ENCODE measurements around the gene GTF2IRD2.
"Not testable (repeated sequence)": the region's sequence is repeated elsewhere in the genome, so short reads cannot be mapped to it uniquely, and the experiment has no call there.

Gene GTF2IRD2

GRCh38 chr7:74850833-74851721 is at the start of gene GTF2IRD2:
GTF2IRD2 (minus strand) TSS chr7:74851605; CDS start chr7:74836378, 15,227 bp downstream.
- not testable (repeated sequence) for DNase-seq

GRCh38 chr7:74890158-74891123 is 39.0 kb upstream of the GTF2IRD2 start:
- DNase-seq, result not testable (repeated sequence)

GRCh38 chr7:74889518-74890129 is 38.2 kb upstream of the GTF2IRD2 start:
- DNase-seq, result not testable (repeated sequence)

GRCh38 chr7:74885295-74885694 is 33.9 kb upstream of the GTF2IRD2 start:
- DNase-seq, result not testable (repeated sequence)

- not testable (repeated sequence) for DNase-seq
These were observed 30.7 kb upstream of the GTF2IRD2 start for GRCh38 chr7:74882110-74882509.

GRCh38 chr7:74874748-74875512 is 23.5 kb upstream of the GTF2IRD2 start:
- not testable (repeated sequence) for DNase-seq

- DNase-seq, result not testable (repeated sequence)
These were observed 22.8 kb upstream of the GTF2IRD2 start for GRCh38 chr7:74874104-74874747.

GRCh38 chr7:74872542-74872941 is 21.1 kb upstream of the GTF2IRD2 start:
- DNase-seq, result not testable (repeated sequence)

- not testable (repeated sequence) for DNase-seq
These were observed 14.4 kb upstream of the GTF2IRD2 start for GRCh38 chr7:74865777-74866176.

- not testable (repeated sequence) for DNase-seq
These were observed 1.6 kb downstream of the GTF2IRD2 start for GRCh38 chr7:74849853-74850252.

- DNase-seq, result not testable (repeated sequence)
These were observed 21.0 kb downstream of the GTF2IRD2 start for GRCh38 chr7:74830411-74830810.

GRCh38 chr7:74829959-74830358 is 21.4 kb downstream of the GTF2IRD2 start:
- not testable (repeated sequence) for DNase-seq

- DNase-seq, result not testable (repeated sequence)
These were observed 30.1 kb downstream of the GTF2IRD2 start for GRCh38 chr7:74821259-74821658.

GRCh38 chr7:74820146-74820805 is 31.1 kb downstream of the GTF2IRD2 start:
- not testable (repeated sequence) for DNase-seq

- DNase-seq, result not testable (repeated sequence)
These were observed 35.5 kb downstream of the GTF2IRD2 start for GRCh38 chr7:74815882-74816281.

- not testable (repeated sequence) for DNase-seq
These were observed 52.8 kb downstream of the GTF2IRD2 start for GRCh38 chr7:74798644-74799043.

- DNase-seq, result not testable (repeated sequence)
These were observed 53.4 kb downstream of the GTF2IRD2 start for GRCh38 chr7:74797848-74798622.

GRCh38 chr7:74789200-74789736 is 62.1 kb downstream of the GTF2IRD2 start:
- not testable (repeated sequence) for DNase-seq

- DNase-seq, result peak; percentile 43 to 77
These were observed 62.8 kb downstream of the GTF2IRD2 start for GRCh38 chr7:74788369-74789150.
